ENCODE data around the gene BRIP1. TPM values are rescaled to one million over a fixed set of nuclear protein-coding genes. Genes with fewer than 3 reads are reported as not detected.

Gene BRIP1
- total RNA-seq, 1 donor from 2014 or later, result 18.1 TPM

DNA sequence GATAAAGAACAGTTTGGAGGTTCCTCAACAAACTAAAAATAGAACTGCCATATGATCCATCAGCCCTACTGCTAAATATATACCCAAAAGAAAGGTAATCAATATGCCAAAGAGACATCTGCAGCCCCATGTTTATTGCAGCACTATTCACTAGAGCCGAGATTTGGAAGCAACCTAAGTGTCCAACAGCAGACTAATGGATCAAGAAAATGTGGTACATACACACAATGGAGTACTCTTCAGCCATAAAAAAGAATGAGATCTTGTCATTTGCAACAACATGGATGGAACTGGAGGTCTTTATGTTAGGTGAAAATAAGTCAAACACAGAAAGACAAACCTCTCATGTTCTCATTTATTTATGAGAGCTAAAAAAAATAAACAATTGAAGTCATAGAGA, 223.5 kb downstream of the BRIP1 start:
- intact Hi-C loops (cut with micrococcal nuclease), result loop anchor here (10.0 kb wide), 2 partner anchors 285 to 585 kb away; partner anchors contain the start of gene INTS2

DNA sequence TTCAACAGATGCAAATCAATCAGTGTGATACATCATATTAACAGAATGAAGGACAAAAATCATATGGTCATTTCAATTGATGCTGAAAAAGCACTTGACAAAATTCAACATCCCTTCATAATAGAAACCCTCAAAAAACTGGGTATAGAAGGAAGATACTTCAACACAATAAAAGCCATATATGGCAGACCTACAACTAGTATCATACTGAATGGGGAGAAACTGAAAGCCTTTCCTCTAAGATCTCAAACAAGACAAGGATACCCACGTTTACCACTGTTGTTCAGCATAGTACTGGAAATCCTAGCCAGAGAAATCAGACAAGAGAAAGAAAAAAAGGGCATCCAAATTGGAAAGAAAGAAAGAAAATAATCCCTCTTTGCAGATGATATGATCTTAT, 225.2 kb downstream of the BRIP1 start:
- intact Hi-C loops (cut with micrococcal nuclease), result loop anchor here (10.0 kb wide), 2 partner anchors 287 to 587 kb away; partner anchors contain the start of gene INTS2

GRCh38 chr17:61635913-61636432, 227.4 kb downstream of the BRIP1 start:
- intact Hi-C loops (cut with micrococcal nuclease), result loop anchor here (1.0 to 10.0 kb wide), 6 partner anchors 201 to 589 kb away; partner anchors contain the start of gene INTS2

- intact Hi-C loops (cut with micrococcal nuclease), result loop anchor here (10.0 kb wide), 2 partner anchors 290 to 590 kb away; partner anchors contain the start of gene INTS2
These were observed 228.3 kb downstream of the BRIP1 start for GRCh38 chr17:61634942-61635538.

GRCh38 chr17:61634011-61634539, 229.3 kb downstream of the BRIP1 start:
- intact Hi-C loops (cut with micrococcal nuclease), result loop anchor here (10.0 kb wide), 2 partner anchors 291 to 591 kb away; partner anchors contain the start of gene INTS2

GRCh38 chr17:61632826-61633225, 230.5 kb downstream of the BRIP1 start:
- intact Hi-C loops (cut with micrococcal nuclease), result loop anchor here (10.0 kb wide), 2 partner anchors 292 to 592 kb away; partner anchors contain the start of gene INTS2

DNA sequence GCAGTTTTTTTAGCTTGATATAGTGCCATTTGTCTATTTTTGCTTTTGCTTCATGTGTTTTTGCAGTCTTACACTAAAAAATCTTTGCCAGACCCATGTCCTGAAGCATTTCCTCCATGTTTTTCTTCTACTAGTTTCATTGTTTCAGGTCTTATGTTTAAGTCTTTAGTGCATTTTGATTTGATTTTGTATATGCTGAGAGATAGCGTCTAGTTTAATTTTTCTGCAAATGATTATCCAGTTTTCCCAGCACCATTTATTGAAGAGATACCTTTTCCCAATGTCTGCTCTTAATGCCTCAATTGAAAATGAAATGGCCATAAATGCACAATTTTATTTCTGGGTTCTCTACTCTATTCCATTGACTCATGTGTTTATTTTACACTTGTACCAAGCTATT, 231.5 kb downstream of the BRIP1 start:
- intact Hi-C loops (cut with micrococcal nuclease), result loop anchor here (10.0 kb wide), 2 partner anchors 293 to 593 kb away; partner anchors contain the start of gene INTS2

Other genes with a start within 250 kb of the BRIP1 start
- gene INTS2, start 64.5 kb upstream of the BRIP1 start, total RNA-seq, result 20.6 and 21.5 TPM in 2 replicates
- gene MED13, start 201.8 kb upstream of the BRIP1 start, total RNA-seq, result 70.7 and 77.9 TPM in 2 replicates

Data from T-helper 1 cell treated with Interleukin-12 subunit alpha and Interleukin-12 subunit beta and Interleukin-4 antibody, amounts not matched to agents 30 ng/mL and 1 ng/mL, for 36 hours (primary cell).